Occipital lobe (tissue), 2 donors: ENCODE data around the gene CACTIN. TPM values are rescaled to one million over a fixed set of nuclear protein-coding genes. Genes with fewer than 3 reads are reported as not detected.
A peak's percentile ranks its signal among the peaks of the same experiment; 100 is the strongest.
"Not testable (repeated sequence)": the region's sequence is repeated elsewhere in the genome, so short reads cannot be mapped to it uniquely, and the experiment has no call there.

ENCODE experiments used
- DNase-seq: peaks from one replicate; lab custom pipeline; 2025; lab: John Stamatoyannopoulos, UW
- total RNA-seq: library from RNA; depleted of rRNA; stranded (reverse); fragments of >200 nt; gene quantifications from one replicate; pipeline ENCODE4 v1.2.3, GENCODE V29; 2014

Gene CACTIN
- total RNA-seq, 1 donor from 2014 or later, result 19.8 TPM

GRCh38 chr19:3590991-3591659, 35.5 kb downstream of the CACTIN start:
- DNase-seq, result no peak

GRCh38 chr19:3589949-3590348, 36.6 kb downstream of the CACTIN start:
- DNase-seq, result no peak

GRCh38 chr19:3589439-3589838, 37.2 kb downstream of the CACTIN start:
- DNase-seq, result no peak

- DNase-seq, result no peak
Observed at GRCh38 chr19:3586707-3587346, 39.8 kb downstream of the CACTIN start.

DNA sequence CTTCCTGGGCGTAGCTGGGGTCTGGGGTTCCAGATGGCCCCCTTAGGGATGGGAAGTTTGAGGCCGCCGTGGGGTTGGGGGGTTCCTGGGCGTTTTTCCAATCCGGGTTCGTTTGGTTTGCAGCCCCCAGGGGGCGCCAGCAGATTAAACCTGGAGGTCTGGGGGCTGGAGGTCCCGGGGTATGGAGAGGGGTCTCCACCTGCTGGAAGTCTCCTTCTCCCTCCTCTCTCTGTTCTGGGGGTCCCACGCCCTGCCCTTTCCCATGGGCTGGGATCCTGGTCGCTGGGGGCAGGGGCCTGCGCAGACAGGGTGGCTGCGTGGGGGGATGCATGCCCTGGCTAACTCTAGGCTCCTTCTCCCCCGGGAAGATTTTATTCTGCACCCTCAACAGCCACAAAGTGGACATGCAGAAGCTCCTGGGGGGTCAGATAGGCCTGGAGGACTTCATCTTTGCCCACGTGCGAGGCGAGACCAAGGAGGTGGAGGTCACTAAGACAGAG, 40.4 kb downstream of the CACTIN start:
- DNase-seq, result no peak

DNA sequence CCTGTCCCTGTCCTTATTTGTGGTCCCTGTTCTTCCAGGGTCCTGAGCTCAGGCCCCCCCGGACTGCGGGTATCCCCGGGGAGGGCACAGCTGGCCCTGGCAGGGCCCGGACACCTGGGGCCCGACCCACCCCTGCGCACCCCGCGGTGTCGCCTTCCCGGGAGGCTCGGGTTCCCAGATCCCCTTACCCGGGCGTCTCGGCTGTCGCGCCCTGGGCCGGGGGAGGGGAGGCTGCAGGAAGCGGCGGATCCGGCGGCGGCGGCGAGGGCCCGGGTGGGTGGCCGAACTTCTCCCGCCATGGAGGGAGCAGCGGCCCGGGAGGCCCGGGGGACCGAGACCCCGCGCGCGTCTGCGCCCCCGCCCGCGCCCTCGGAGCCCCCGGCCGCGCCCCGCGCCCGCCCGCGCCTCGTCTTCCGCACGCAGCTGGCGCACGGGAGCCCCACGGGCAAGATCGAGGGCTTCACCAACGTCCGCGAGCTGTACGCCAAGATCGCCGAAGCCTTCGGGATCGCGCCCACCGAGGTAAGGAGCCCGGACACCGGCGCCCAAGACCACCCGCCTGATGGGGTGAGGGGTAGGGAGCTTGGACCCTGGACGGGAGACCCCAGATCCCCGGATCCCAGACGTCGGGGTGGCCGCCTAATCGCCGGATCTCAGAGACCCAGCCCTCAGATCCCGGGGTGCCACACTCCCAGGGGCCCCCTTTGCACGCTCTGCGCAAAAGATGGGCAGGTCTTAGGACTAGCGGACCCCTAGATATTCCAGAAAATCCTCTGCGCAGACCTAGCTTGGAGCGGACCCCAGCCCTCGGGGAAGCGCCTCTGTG, 41.1 kb downstream of the CACTIN start, which contains the start of gene GIPC3:
TSS of gene GIPC3 (plus strand) at position 178 of the 826 bp plus-strand sequence. CDS start at position 298, 120 bp downstream.
- DNase-seq, result no peak

DNA sequence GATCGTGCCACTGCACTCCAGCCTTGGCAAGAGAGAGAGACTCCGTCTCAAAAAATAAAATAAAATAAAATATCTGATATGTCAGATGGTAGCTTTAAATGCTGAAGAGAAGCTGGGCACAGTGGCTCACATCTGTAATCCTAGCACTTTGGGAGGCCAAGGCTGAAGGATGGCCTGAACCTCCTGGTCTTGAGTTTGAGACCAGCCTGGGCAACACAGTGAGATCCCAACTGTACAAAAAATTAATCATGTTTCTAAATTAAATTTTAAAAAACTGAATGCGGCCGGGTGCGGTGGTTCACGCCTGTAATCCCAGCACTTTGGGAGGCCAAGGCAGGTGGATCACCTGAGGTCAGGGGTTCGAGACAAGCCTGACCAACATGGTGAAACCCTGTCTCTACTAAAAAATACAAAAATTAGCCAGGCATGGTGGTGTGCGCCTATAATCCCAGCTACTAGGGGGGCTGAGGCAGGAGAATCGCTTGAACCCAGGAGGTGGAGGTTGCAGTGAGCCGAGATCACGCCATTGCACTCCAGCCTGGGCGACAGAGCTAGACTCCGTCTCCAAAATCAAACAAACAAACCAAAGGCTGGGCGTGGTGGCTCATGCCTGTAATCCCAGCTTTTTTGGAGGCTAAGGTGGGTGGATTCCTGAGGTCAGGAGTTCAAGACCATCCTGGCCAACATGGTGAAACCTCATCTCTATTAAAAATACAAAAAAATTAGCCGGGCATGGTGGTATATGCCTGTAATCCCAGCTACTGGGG, 42.4 kb downstream of the CACTIN start:
- not testable (repeated sequence) for DNase-seq

DNA sequence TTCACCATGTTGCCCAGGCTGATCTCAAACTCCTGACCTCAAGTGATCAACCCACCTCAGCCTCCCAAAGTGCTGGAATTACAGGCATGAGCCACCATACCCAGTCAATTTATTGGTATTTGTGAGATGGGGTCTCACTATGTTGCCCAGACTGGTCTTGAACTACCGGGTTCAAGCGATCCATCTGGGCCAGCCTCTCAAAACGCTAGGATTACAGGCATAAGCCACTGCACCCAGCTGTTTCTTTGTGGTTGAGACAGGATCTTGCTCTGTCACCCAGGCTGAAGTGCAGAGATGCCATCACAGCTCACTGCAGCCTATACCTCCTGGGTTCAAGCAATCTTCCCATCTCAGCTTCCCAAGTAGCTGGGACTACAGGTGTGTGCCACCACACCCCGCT, 44.8 kb downstream of the CACTIN start:
- DNase-seq, result not testable (repeated sequence)

DNA sequence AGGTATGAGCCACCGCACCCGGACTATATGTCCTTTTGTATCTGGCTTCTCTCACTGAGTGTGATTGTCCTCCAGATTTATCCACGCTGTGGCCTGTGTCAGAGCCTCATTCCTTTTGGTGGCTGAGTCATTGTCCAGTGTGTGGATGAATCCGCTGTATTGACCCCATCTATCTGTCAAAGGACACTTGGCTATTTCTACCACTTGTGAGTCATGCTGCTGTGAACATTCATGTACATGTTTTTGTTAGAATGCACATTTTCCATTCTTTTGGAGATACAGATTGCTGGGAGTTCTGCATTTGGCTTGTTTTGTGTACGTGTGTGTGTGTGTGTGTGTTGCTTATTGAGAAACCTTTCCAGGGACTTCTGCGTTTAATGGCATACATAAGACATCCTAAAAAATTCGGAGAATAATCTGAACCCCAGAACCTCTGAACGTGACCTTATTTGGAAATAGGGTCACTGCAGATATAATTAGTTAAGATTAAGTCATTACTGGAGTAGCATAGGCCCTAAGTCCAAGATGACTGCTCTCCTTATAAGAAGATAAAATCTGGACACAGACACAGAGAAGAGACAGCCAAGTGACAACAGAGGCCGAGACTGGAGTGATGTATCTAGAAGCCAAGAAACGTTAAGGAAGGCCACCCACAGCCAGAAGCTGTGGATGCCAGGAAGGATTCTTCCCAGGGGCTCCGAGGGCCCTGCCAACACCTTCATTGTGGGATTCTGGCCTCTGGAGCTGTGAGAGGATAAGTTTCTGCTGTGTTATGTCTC, 46.2 kb downstream of the CACTIN start:
- peak; percentile 42 for DNase-seq

DNA sequence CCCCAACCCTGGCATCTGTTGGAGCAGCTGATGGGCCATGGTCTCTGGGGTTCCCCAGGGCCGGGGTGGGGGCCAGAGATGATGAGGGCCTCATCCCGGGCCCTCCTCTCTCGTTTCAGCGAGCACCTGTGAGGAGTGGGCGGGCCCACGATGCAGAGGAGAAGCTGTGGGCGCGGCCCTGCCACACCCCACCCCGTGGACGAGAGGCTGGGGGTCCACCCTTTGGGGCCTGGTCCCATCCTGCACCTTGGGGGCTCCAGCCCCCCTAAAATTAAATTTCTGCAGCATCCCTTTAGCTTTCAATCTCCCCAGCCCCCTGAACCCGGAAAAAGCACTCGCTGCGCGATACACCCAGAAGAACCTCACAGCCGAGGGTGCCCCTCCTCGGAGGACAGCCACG, 48.2 kb downstream of the CACTIN start:
- DNase-seq, result no peak

- DNase-seq, result no peak
Observed at GRCh38 chr19:3577723-3578344, 48.8 kb downstream of the CACTIN start.

- peak; percentile 51 for DNase-seq
Observed at GRCh38 chr19:3576696-3577443, 49.7 kb downstream of the CACTIN start.

- DNase-seq, result no peak
Observed at GRCh38 chr19:3575949-3576673, 50.5 kb downstream of the CACTIN start.

DNA sequence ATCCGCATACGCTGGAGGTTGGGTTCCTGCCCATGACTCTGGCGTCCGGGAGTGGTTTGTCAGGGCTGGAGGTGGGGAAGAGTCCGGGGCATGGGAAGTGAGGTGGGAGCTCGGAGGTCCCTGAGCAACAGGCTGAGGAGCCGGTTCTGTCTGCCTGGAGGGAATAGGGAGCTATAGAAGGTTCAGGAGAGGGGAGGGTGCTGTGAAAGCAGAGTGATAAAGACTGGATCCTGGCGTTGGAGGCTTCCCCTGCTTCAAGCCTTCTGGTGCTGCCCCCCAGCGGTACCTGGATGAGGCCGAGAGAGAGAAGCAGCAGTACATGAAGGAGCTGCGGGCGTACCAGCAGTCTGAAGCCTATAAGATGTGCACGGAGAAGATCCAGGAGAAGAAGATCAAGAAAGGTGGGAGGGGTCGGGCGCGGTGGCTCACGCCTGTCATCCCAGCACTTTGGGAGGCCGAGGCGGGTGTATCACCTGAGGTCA, 51.3 kb downstream of the CACTIN start:
- DNase-seq, result no peak

- DNase-seq, result peak; percentile 48
Observed at GRCh38 chr19:3573858-3574637, 52.5 kb downstream of the CACTIN start.

- no peak for DNase-seq
Observed at GRCh38 chr19:3573162-3573857, 53.3 kb downstream of the CACTIN start.

DNA sequence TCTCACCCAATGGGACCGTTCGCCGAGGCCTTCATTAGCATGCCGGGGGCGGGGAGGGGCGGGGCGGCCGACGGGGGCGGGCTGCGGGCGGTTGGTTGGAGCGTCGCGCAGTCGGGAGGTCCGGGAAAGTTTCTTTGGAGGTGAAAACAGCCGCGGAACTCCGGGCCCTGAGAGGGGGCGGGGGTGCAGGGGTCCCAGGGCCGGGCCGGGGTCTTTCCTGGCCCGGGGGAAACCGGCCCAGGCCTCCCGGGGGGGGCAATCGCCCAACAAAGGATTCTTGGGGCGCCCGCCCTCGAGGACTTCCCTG, 53.8 kb downstream of the CACTIN start, which contains the start of gene HMG20B:
TSS of gene HMG20B (plus strand) at position 90 of the 307 bp plus-strand sequence. CDS start 366 bp downstream, outside the sequence.
- no peak for DNase-seq
